ENCODE measurements around the gene FBXL20. TPM values are rescaled to one million over a fixed set of nuclear protein-coding genes. Genes with fewer than 3 reads are reported as not detected.

The FBXL20 gene
- total RNA-seq, 1 experiment from 2014 or later, result 17.2 TPM

- TF ChIP-seq, protein P1, sequence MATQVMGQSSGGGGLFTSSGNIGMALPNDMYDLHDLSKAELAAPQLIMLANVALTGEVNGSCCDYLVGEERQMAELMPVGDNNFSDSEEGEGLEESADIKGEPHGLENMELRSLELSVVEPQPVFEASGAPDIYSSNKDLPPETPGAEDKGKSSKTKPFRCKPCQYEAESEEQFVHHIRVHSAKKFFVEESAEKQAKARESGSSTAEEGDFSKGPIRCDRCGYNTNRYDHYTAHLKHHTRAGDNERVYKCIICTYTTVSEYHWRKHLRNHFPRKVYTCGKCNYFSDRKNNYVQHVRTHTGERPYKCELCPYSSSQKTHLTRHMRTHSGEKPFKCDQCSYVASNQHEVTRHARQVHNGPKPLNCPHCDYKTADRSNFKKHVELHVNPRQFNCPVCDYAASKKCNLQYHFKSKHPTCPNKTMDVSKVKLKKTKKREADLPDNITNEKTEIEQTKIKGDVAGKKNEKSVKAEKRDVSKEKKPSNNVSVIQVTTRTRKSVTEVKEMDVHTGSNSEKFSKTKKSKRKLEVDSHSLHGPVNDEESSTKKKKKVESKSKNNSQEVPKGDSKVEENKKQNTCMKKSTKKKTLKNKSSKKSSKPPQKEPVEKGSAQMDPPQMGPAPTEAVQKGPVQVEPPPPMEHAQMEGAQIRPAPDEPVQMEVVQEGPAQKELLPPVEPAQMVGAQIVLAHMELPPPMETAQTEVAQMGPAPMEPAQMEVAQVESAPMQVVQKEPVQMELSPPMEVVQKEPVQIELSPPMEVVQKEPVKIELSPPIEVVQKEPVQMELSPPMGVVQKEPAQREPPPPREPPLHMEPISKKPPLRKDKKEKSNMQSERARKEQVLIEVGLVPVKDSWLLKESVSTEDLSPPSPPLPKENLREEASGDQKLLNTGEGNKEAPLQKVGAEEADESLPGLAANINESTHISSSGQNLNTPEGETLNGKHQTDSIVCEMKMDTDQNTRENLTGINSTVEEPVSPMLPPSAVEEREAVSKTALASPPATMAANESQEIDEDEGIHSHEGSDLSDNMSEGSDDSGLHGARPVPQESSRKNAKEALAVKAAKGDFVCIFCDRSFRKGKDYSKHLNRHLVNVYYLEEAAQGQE (IDR thresholded peaks at IDR 0.05; ENCODE audit: low read depth), result no peak
- no peak for TF ChIP-seq ZNF274 (IDR thresholded peaks at IDR 0.05; ENCODE audit: low read depth, low read length)
- TF ChIP-seq ZFX (IDR thresholded peaks at IDR 0.05), result no peak
- no peak for TF ChIP-seq SP1 (IDR thresholded peaks at IDR 0.05; ENCODE audit: low read depth)
- no peak for TF ChIP-seq EGR1 (IDR thresholded peaks at IDR 0.05; ENCODE audit: low read depth)
- TF ChIP-seq, protein P2, sequence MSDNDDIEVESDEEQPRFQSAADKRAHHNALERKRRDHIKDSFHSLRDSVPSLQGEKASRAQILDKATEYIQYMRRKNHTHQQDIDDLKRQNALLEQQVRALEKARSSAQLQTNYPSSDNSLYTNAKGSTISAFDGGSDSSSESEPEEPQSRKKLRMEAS (IDR thresholded peaks at IDR 0.05), result no peak
- TF ChIP-seq EZH2 (IDR thresholded peaks at IDR 0.05), result no peak
- TF ChIP-seq JUND (IDR thresholded peaks at IDR 0.05), result no peak
- CTCF ChIA-PET, result no interaction called here
- RAD21 ChIA-PET (ENCODE audit: low non-redundant PET in 1 of 2, low total read pairs in 2 of 2, uncharacterized antibody in 2 of 2, unreplicated experiment in 2 of 2), result no interaction called here
- H3K79me2 ChIP-seq (ENCODE audit: insufficient read depth, low read length), result no peaks in the 10 kb centered on the region
- H3K4me1 ChIP-seq (ENCODE audit: control insufficient read depth in 1 of 2, insufficient read depth in 2 of 2, low read length in 2 of 2), result no peaks in the 10 kb centered on the region
- no peak overlapping the region for H3K9ac ChIP-seq (ENCODE audit: low read length)
- peaks cover 38 to 45% of the 10 kb centered on the region in 2 experiments for H3K36me3 ChIP-seq (ENCODE audit: control insufficient read depth in 1 of 2, insufficient read depth in 2 of 2, low read length in 2 of 2)
- no peaks in the 10 kb centered on the region for H4K20me1 ChIP-seq (ENCODE audit: insufficient read depth)
- intact Hi-C loops (cut with micrococcal nuclease), result no loop called here
- POLR2A ChIA-PET, result no interaction called here
- no peaks in the 10 kb centered on the region for H3K9me2 ChIP-seq (ENCODE audit: insufficient read depth)
- H3K9me3 ChIP-seq (ENCODE audit: control insufficient read depth in 1 of 2, insufficient read depth in 1 of 2, low read depth in 1 of 2, low read length in 2 of 2), result no peaks in the 10 kb centered on the region
- BruUV-seq (replicated peaks), result no TSS peak
- no peak overlapping the region for H3K4me2 ChIP-seq (ENCODE audit: low read length)
- ATAC-seq (no peak), DNase-seq (ENCODE audit: low read depth, low spot score) (no peak)
- no peaks in the 10 kb centered on the region for H3K27me3 ChIP-seq (ENCODE audit: insufficient read depth, low read length)
- H3K4me3 ChIP-seq (replicated peaks in 1 of 2; ENCODE audit: low read depth in 1 of 2, low read length in 2 of 2), result no peak overlapping the region
- H3K27ac ChIP-seq (ENCODE audit: low read depth, low read length), result no peak overlapping the region
- H2AFZ ChIP-seq (ENCODE audit: low read depth, low read length, poor library complexity, severe bottlenecking), result no peak overlapping the region
These were observed 28.2 kb upstream of the FBXL20 start for GRCh38 chr17:39429600-39429999.

All from HCT116 (cell line).